ENCODE results near the gene TENM3.
"Not testable (repeated sequence)": the region's sequence is repeated elsewhere in the genome, so short reads cannot be mapped to it uniquely, and the experiment has no call there.

TENM3 gene

GRCh38 chr4:182802621-182803020, 559.4 kb downstream of the TENM3 start:
- no peak for DNase-seq

- DNase-seq: no peak
Observed at GRCh38 chr4:182803235-182803634, 560.0 kb downstream of the TENM3 start.

- no peak for DNase-seq
Observed at GRCh38 chr4:182804131-182804530, 560.9 kb downstream of the TENM3 start.

- DNase-seq: no peak
Observed at GRCh38 chr4:182805321-182805720, 562.1 kb downstream of the TENM3 start.

GRCh38 chr4:182805750-182806149, 562.5 kb downstream of the TENM3 start:
- no peak for DNase-seq

GRCh38 chr4:182806259-182807252, 563.4 kb downstream of the TENM3 start:
- no peak for DNase-seq

GRCh38 chr4:182807346-182807745, 564.1 kb downstream of the TENM3 start:
- DNase-seq: peak; percentile 3

- DNase-seq: no peak
Observed at GRCh38 chr4:182807767-182808548, 564.8 kb downstream of the TENM3 start.

- DNase-seq: no peak
Observed at GRCh38 chr4:182808673-182809416, 565.6 kb downstream of the TENM3 start.

GRCh38 chr4:182809417-182810102, 566.4 kb downstream of the TENM3 start:
- DNase-seq: no peak

GRCh38 chr4:182810103-182810615, 567.0 kb downstream of the TENM3 start:
- no peak for DNase-seq

GRCh38 chr4:182812916-182813315, 569.7 kb downstream of the TENM3 start:
- DNase-seq: no peak

GRCh38 chr4:182814065-182814464, 570.9 kb downstream of the TENM3 start:
- not testable (repeated sequence) for DNase-seq

GRCh38 chr4:182818926-182819730, 575.9 kb downstream of the TENM3 start:
- DNase-seq: no peak

GRCh38 chr4:182819751-182820150, 576.5 kb downstream of the TENM3 start:
- no peak for DNase-seq

- DNase-seq: no peak
Observed at GRCh38 chr4:182822554-182822953, 579.4 kb downstream of the TENM3 start.

GRCh38 chr4:182823576-182823975, 580.4 kb downstream of the TENM3 start:
- no peak for DNase-seq

GRCh38 chr4:182825003-182825402, 581.8 kb downstream of the TENM3 start:
- no peak for DNase-seq

- no peak for DNase-seq
Observed at GRCh38 chr4:182825786-182826185, 582.6 kb downstream of the TENM3 start.

GRCh38 chr4:182826391-182826790, 583.2 kb downstream of the TENM3 start:
- DNase-seq: no peak

GRCh38 chr4:182827166-182827565, 584.0 kb downstream of the TENM3 start:
- no peak for DNase-seq

Measured in NCI-H2171 (cell line).